IMR-90 (cell line): Measurements from ENCODE around the gene ADAM12. TPM values are rescaled to one million over a fixed set of nuclear protein-coding genes. Genes with fewer than 3 reads are reported as not detected.

ENCODE experiments used
- ATAC-seq: fragments of 200-7000 bp; cut with Tn5 transposase; 2 replicates; pipeline ENCODE4 v1.9.1; 2020; ENCODE audit warnings: low read depth, mild to moderate bottlenecking, moderate library complexity
- BruUV-seq: library from RNA; stranded (reverse); fragments of 400-500 nt; replicated peaks from 2 replicates; lab custom pipeline; 2021; lab: Mats Ljungman, UMichigan
- CTCF ChIA-PET: fragments of 300-600 bp; formaldehyde crosslinking; extraction: SDS; loops from one replicate; lab custom pipeline; 2021; ENCODE audit warnings: antibody characterized with exemption; lab: Yijun Ruan, JAX
- POLR2A ChIA-PET: fragments of 300-600 bp; sonication (Branson Sonifier 250); formaldehyde crosslinking; loops from one replicate; lab custom pipeline; 2022; ENCODE audit warnings: antibody characterized with exemption; ENCODE audit not compliant: unreplicated experiment; lab: Charles Lee
- DNase-seq: peaks from one replicate; pipeline ENCODE4 v3.0.0; 2013
- H2AFZ ChIP-seq: replicated peaks from 2 replicates; pipeline ENCODE3; 2013; ENCODE audit warnings: low read length, mild to moderate bottlenecking; ENCODE audit not compliant: poor library complexity
- H2AK5ac ChIP-seq: 2 replicates; pipeline ENCODE4 v1.6.1; 2013; ENCODE audit warnings: low read depth, low read length, inconsistent platforms
- H2AK9ac ChIP-seq: replicated peaks from 2 replicates; pipeline ENCODE3; 2013; ENCODE audit warnings: mild to moderate bottlenecking, low read depth, low read length, moderate library complexity; ENCODE audit not compliant: poor library complexity
- H2BK120ac ChIP-seq: 2 replicates; pipeline ENCODE4 v1.6.1; 2013; ENCODE audit warnings: low read depth, low read length, inconsistent platforms
- H2BK15ac ChIP-seq: 3 replicates; pipeline ENCODE4 v1.6.1; 2013; ENCODE audit warnings: low read depth, low read length, inconsistent platforms
- H2BK20ac ChIP-seq: 2 replicates; pipeline ENCODE4 v1.6.1; 2013; ENCODE audit warnings: low read depth, mild to moderate bottlenecking, inconsistent platforms, low read length, moderate library complexity
- H2BK5ac ChIP-seq: 2 replicates; pipeline ENCODE4 v1.6.1; 2013; ENCODE audit warnings: mild to moderate bottlenecking, low read depth, low read length, inconsistent platforms; ENCODE audit not compliant: poor library complexity, severe bottlenecking
- H3K14ac ChIP-seq: replicated peaks from 2 replicates; pipeline ENCODE4 v1.6.1; 2013; ENCODE audit warnings: low read depth, low read length, inconsistent platforms
- H3K18ac ChIP-seq: 2 replicates; pipeline ENCODE4 v1.6.1; 2013; ENCODE audit warnings: low read depth, low read length, control low read depth
- H3K23ac ChIP-seq: 2 replicates; pipeline ENCODE4 v1.6.1; 2013; ENCODE audit warnings: low read depth, low read length, inconsistent platforms
- H3K27ac ChIP-seq: 2 replicates; pipeline ENCODE4 v1.5.1; 2013; ENCODE audit warnings: mild to moderate bottlenecking, control low read depth, low read length; ENCODE audit not compliant: insufficient read depth
- H3K27me3 ChIP-seq: 2 replicates; pipeline ENCODE4 v1.6.1; 2013; ENCODE audit warnings: low read length; ENCODE audit not compliant: control insufficient read depth, insufficient read depth
- H3K36me3 ChIP-seq: 2 replicates; pipeline ENCODE4 v1.6.1; 2013; ENCODE audit warnings: low read length, mixed read lengths; ENCODE audit not compliant: control insufficient read depth, insufficient read depth
- H3K4ac ChIP-seq: 2 replicates; pipeline ENCODE4 v1.6.1; 2013; ENCODE audit warnings: low read depth, low read length, inconsistent platforms
- H3K4me1 ChIP-seq: 2 replicates; pipeline ENCODE4 v1.6.1; 2013; ENCODE audit warnings: low read length, mixed read lengths; ENCODE audit not compliant: control insufficient read depth, insufficient read depth
- H3K4me2 ChIP-seq: 2 replicates; pipeline ENCODE4 v1.6.1; 2013; ENCODE audit warnings: low read depth, mild to moderate bottlenecking, control low read depth, low read length, moderate library complexity
- H3K4me3 ChIP-seq: 2 replicates; pipeline ENCODE4 v1.5.1; 2013; ENCODE audit warnings: low read depth, mild to moderate bottlenecking, control low read depth, low read length, moderate library complexity; ENCODE audit not compliant: insufficient read depth
- H3K56ac ChIP-seq: 2 replicates; pipeline ENCODE4 v1.6.1; 2013; ENCODE audit warnings: low read length, inconsistent platforms; ENCODE audit not compliant: insufficient read depth; ENCODE audit errors: extremely low read depth
- H3K79me1 ChIP-seq, 2 experiments: 2 replicates each; pipeline ENCODE4 v1.6.1; 2013; ENCODE audit warnings: low read length in 2 of 2, inconsistent platforms in 1 of 2, low read depth in 1 of 2
- H3K9ac ChIP-seq: 2 replicates; pipeline ENCODE4 v1.6.1; 2013; ENCODE audit warnings: low read depth, low read length, control low read depth
- H3K9me1 ChIP-seq: 2 replicates; pipeline ENCODE4 v1.6.1; 2013; ENCODE audit warnings: low read length, inconsistent platforms; ENCODE audit not compliant: insufficient read depth
- H3K9me3 ChIP-seq: 2 replicates; pipeline ENCODE4 v1.6.1; 2013; ENCODE audit warnings: low read length; ENCODE audit not compliant: control insufficient read depth, insufficient read depth
- H4K20me1 ChIP-seq: 2 replicates; pipeline ENCODE4 v1.6.1; 2013; ENCODE audit warnings: low read length, inconsistent platforms; ENCODE audit not compliant: insufficient read depth
- H4K5ac ChIP-seq: 2 replicates; pipeline ENCODE4 v1.6.1; 2013; ENCODE audit warnings: mild to moderate bottlenecking, low read depth, low read length, control low read depth
- H4K8ac ChIP-seq, 2 experiments: 2 replicates each; pipeline ENCODE4 v1.6.1; 2013; ENCODE audit warnings: low read depth in 2 of 2, low read length in 2 of 2, control low read depth in 1 of 2, inconsistent platforms in 1 of 2
- H4K91ac ChIP-seq: 2 replicates; pipeline ENCODE4 v1.6.1; 2013; ENCODE audit warnings: low read depth, low read length, inconsistent platforms; ENCODE audit not compliant: insufficient read depth
- RCOR1 ChIP-seq: IDR thresholded peaks from 2 replicates; pipeline ENCODE4 v1.6.1; 2012; ENCODE audit warnings: mild to moderate bottlenecking, low read length, improper control_type of control experiment; ENCODE audit not compliant: insufficient replicate concordance
- SMC3 ChIP-seq: fragments of 150-350 bp; IDR thresholded peaks from 2 replicates; pipeline ENCODE4 v1.6.1; 2016; ENCODE audit warnings: low read depth, mild to moderate bottlenecking, antibody characterized with exemption, low read length, moderate library complexity
- WGBS, 2 experiments: methylation state at CpG; one replicate each; pipeline versions ENCODE4 v1.1.5 to v1.1.7; 2013; ENCODE audit warnings: missing lambda C conversion rate in 2 of 2; ENCODE audit not compliant: insufficient read length in 1 of 2; ENCODE audit errors: extremely low coverage in 2 of 2; 5-methylcytosine and 5-hydroxymethylcytosine counted together
- dilution Hi-C: fragments of 300-500 bp; cut with HindIII; formaldehyde crosslinking; loops from one replicate; pipeline ENCODE4 v1.14.3; 2018; ENCODE audit warnings: low sequenced_read_pairs; ENCODE audit not compliant: unreplicated experiment
- in situ Hi-C: fragments of 300-500 bp; cut with MboI; formaldehyde crosslinking; loops from 3 replicates; pipeline ENCODE4 v1.14.3; 2019; ENCODE audit warnings: low sequenced_read_pairs, inconsistent platforms, mixed read lengths
- intact Hi-C: fragments of 100-400 bp; cut with micrococcal nuclease; formaldehyde crosslinking; loops from 2 replicates; pipeline ENCODE4 v1.10.0; 2022
- polyA plus RNA-seq, 3 experiments: library from polyadenylated mRNA; depleted of rRNA; stranded (reverse); fragments of >200 nt; gene quantifications; 2 replicates each; pipeline ENCODE4 v1.2.3, GENCODE V29; 2012; ENCODE audit warnings: low replicate concordance in 1 of 3
- total RNA-seq: library from RNA; depleted of rRNA; stranded (reverse); fragments of >200 nt; gene quantifications from 2 replicates; pipeline ENCODE4 v1.2.3, GENCODE V29; 2012

The ADAM12 gene
- total and polyA plus RNA-seq, 2 of the 4 experiments (the other 2 are of a cell fraction) = 9.6 to 10.2 TPM

DNA sequence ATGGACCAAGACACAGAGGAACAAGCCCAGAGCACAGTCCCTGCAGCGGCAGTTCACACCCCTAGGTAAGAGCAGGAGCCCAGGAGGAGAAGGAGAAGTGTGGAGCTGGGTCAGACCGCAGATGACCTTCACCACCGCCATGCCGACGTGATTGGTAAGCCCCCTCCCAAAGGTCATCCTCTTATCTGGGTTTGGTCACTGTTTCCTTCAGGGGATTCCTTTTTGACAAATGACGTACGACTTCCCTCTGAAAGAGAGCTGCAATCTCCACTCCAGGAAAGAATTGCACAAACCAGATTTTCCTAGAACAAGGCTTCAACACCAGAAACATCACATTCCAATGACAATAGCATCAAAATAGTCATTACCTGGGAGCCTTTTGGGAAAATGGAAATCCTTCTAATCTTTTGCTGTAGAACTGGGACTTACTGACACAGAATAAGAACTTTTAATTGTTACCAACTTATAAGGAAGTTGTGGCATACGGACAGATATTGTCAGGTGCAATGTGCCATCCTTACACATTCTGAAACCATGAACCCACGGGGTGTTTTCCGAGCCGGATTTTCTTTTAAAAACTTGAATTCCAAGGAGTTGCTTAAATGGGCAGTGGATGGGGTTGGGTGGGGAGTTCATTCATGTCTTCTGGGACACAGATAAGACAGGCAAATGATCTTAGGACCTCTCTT, 20.8 kb upstream of the ADAM12 start:
- no peak overlapping the region for H2AK5ac ChIP-seq
- no peak overlapping the region for H4K8ac ChIP-seq
- H2BK15ac ChIP-seq = no peak overlapping the region
- DNase-seq = no peak
- H3K9me3 ChIP-seq = no peaks in the 10 kb centered on the region
- H2AFZ ChIP-seq = peak overlapping the region; percentile 43
- BruUV-seq = no TSS peak
- CTCF ChIA-PET = no interaction called here
- H3K18ac ChIP-seq = no peak overlapping the region
- ATAC-seq = no peak
- no CpG with 5 or more reads among the region's 11 CpGs for WGBS, 2 experiments
- no peak overlapping the region for H3K4me2 ChIP-seq
- H4K5ac ChIP-seq = no peak overlapping the region
- no peaks in the 10 kb centered on the region for H3K36me3 ChIP-seq
- no peak overlapping the region for H2BK120ac ChIP-seq
- no peak overlapping the region for H3K23ac ChIP-seq
- TF ChIP-seq RCOR1 (no peak), SMC3 (no peak)
- peaks cover 11% of the 10 kb centered on the region for H3K27me3 ChIP-seq
- no peak overlapping the region for H3K14ac ChIP-seq
- H2AK9ac ChIP-seq = no peak overlapping the region
- in situ Hi-C loops = no loop called here
- H3K9me1 ChIP-seq = no peaks in the 10 kb centered on the region
- no peak overlapping the region for H3K9ac ChIP-seq
- H3K27ac ChIP-seq = no peak overlapping the region
- no peak overlapping the region for H2BK20ac ChIP-seq
- POLR2A ChIA-PET = no interaction called here
- dilution Hi-C loops = no loop called here
- H3K4ac ChIP-seq = no peak overlapping the region
- intact Hi-C loops = no loop called here
- H3K4me3 ChIP-seq = no peak overlapping the region
- no peaks in the 10 kb centered on the region for H3K4me1 ChIP-seq
- no peak overlapping the region for H3K56ac ChIP-seq
- H3K79me1 ChIP-seq = no peaks in the 10 kb centered on the region
- H2BK5ac ChIP-seq = no peak overlapping the region
- H4K20me1 ChIP-seq = no peaks in the 10 kb centered on the region
- no peak overlapping the region for H4K91ac ChIP-seq
